Smooth muscle cell (in vitro differentiated cells): Measurements from ENCODE around the gene DMC1. TPM values are rescaled to one million over a fixed set of nuclear protein-coding genes. Genes with fewer than 3 reads are reported as not detected.

Source experiments
- DNase-seq: peaks from one replicate; lab custom pipeline; 2025; ENCODE audit not compliant: unreplicated experiment; lab: John Stamatoyannopoulos, UW
- H2AFZ ChIP-seq: fragments of 200-600 bp; sonication (generic); 2 replicates; pipeline ENCODE4 v1.6.0; 2016; ENCODE audit warnings: antibody characterized with exemption, low read depth, mild to moderate bottlenecking
- H3F3A ChIP-seq: fragments of 200-600 bp; sonication (generic); 2 replicates; pipeline ENCODE4 v1.6.0; 2017; ENCODE audit warnings: antibody characterized with exemption, low read depth
- H3K27ac ChIP-seq: fragments of 200-600 bp; sonication (generic); 2 replicates; pipeline ENCODE4 v1.5.1; 2016; ENCODE audit warnings: low read depth, mild to moderate bottlenecking
- H3K27me3 ChIP-seq: fragments of 200-600 bp; sonication (generic); 2 replicates; pipeline ENCODE4 v1.6.1; 2016; ENCODE audit warnings: low read depth, mild to moderate bottlenecking
- H3K36me3 ChIP-seq: fragments of 200-600 bp; sonication (generic); 2 replicates; pipeline ENCODE4 v1.5.1; 2016; ENCODE audit warnings: low read depth
- H3K4me1 ChIP-seq: fragments of 200-600 bp; sonication (generic); 2 replicates; pipeline ENCODE4 v1.5.1; 2016; ENCODE audit warnings: low read depth
- H3K4me2 ChIP-seq: fragments of 200-600 bp; sonication (generic); 2 replicates; pipeline ENCODE4 v1.6.0; 2016; ENCODE audit warnings: mild to moderate bottlenecking
- H3K4me3 ChIP-seq: fragments of 200-600 bp; sonication (generic); 2 replicates; pipeline ENCODE4 v1.5.1; 2016; ENCODE audit warnings: mild to moderate bottlenecking
- H3K79me2 ChIP-seq: fragments of 200-600 bp; sonication (generic); 2 replicates; pipeline ENCODE4 v1.6.0; 2016; ENCODE audit warnings: low read depth, mild to moderate bottlenecking
- H3K9ac ChIP-seq: fragments of 200-600 bp; sonication (generic); 2 replicates; pipeline ENCODE4 v1.6.0; 2016; ENCODE audit warnings: low read depth
- H3K9me3 ChIP-seq: fragments of 200-600 bp; sonication (generic); replicated peaks from 2 replicates; pipeline ENCODE4 v1.5.1; 2016; ENCODE audit warnings: low read depth
- H4K20me1 ChIP-seq: fragments of 200-600 bp; sonication (generic); 2 replicates; pipeline ENCODE4 v1.6.0; 2016; ENCODE audit warnings: low read depth
- CTCF ChIP-seq: fragments of 200-600 bp; sonication (generic); IDR thresholded peaks from 2 replicates; pipeline ENCODE4 v1.5.1; 2017; ENCODE audit warnings: borderline replicate concordance, mild to moderate bottlenecking, antibody characterized with exemption; ENCODE audit not compliant: insufficient read depth, poor library complexity, severe bottlenecking
- WGBS: methylation state at CpG from one replicate; pipeline ENCODE4 v1.1.7; 2016; ENCODE audit warnings: low lambda C conversion rate; 5-methylcytosine and 5-hydroxymethylcytosine counted together
- polyA plus RNA-seq: library from polyadenylated mRNA; unstranded; fragments of >200 nt; fragmentation: Nextera tagmentation; extraction: Ambion mirVana; gene quantifications from 2 replicates; pipeline ENCODE4 v1.2.1, GENCODE V29; 2016
- total RNA-seq: library from RNA; depleted of rRNA; stranded (reverse); fragments of >200 nt; gene quantifications from 2 replicates; pipeline ENCODE4 v1.2.3, GENCODE V29; 2014

Gene DMC1
- total and polyA plus RNA-seq, 2 experiments from 2014 or later, result 0.81 to 1.1 TPM

- Histone ChIP-seq H3K79me2 (peaks cover 6% of the 10 kb centered on the region), H3K27ac (no peak overlapping the region), H3K9me3 (no peaks in the 10 kb centered on the region), H3K36me3 (no peaks in the 10 kb centered on the region), H3K4me1 (peaks cover 5% of the 10 kb centered on the region), H3K4me2 (no peak overlapping the region), H3K4me3 (no peak overlapping the region), H3K27me3 (no peaks in the 10 kb centered on the region), H4K20me1 (no peaks in the 10 kb centered on the region), H3K9ac (no peak overlapping the region), H2AFZ (no peak overlapping the region), H3F3A (peaks cover 3% of the 10 kb centered on the region)
- WGBS, result 90% methylated on average over 5 of the region's 5 CpGs
- no peak for DNase-seq
- TF ChIP-seq CTCF, result no peak
Measured at GRCh38 chr22:38510416-38510970, 59.5 kb downstream of the DMC1 start.

GRCh38 chr22:38506118-38506962 is 63.6 kb downstream of the DMC1 start, which contains the start of gene DDX17:
TSS of gene DDX17 (minus strand) at chr22:38506311.
- Histone ChIP-seq H3K36me3 (no peaks in the 10 kb centered on the region), H3K27me3 (no peaks in the 10 kb centered on the region), H3K27ac (peak within 1 kb of the TSS; percentile 100), H4K20me1 (peaks cover 41% of the 10 kb centered on the region), H3K79me2 (peaks cover 48% of the 10 kb centered on the region), H3K4me3 (peak within 1 kb of the TSS; percentile 92), H3F3A (peaks cover 3% of the 10 kb centered on the region), H3K9ac (peak within 1 kb of the TSS; percentile 100), H3K9me3 (no peaks in the 10 kb centered on the region), H2AFZ (peak within 1 kb of the TSS; percentile 96), H3K4me1 (peaks cover 20% of the 10 kb centered on the region), H3K4me2 (peak within 1 kb of the TSS; percentile 91)
- TF ChIP-seq CTCF, result no peak
- 2% methylated on average over 81 of the region's 83 CpGs for WGBS
- DNase-seq, result peak; percentile 89

GRCh38 chr22:38505541-38506117 is 64.4 kb downstream of the DMC1 start:
- Histone ChIP-seq H4K20me1 (peaks cover 48% of the 10 kb centered on the region), H3K4me3 (peak overlapping the region; percentile 92), H2AFZ (peak overlapping the region; percentile 78), H3K36me3 (no peaks in the 10 kb centered on the region), H3F3A (peaks cover 7% of the 10 kb centered on the region), H3K9me3 (no peaks in the 10 kb centered on the region), H3K9ac (peak overlapping the region; percentile 100), H3K79me2 (peaks cover 54% of the 10 kb centered on the region), H3K4me1 (peaks cover 20% of the 10 kb centered on the region), H3K27ac (peak overlapping the region; percentile 100), H3K4me2 (peak overlapping the region; percentile 91), H3K27me3 (no peaks in the 10 kb centered on the region)
- TF ChIP-seq CTCF, result no peak
- WGBS, result under 1% methylated on average over 63 of the region's 69 CpGs
- DNase-seq, result peak; percentile 84
